ENCODE results near the gene AP2S1. TPM values are rescaled to one million over a fixed set of nuclear protein-coding genes. Genes with fewer than 3 reads are reported as not detected.

AP2S1 gene
- polyA plus RNA-seq, 1 donor from 2014 or later: 167 TPM

DNA sequence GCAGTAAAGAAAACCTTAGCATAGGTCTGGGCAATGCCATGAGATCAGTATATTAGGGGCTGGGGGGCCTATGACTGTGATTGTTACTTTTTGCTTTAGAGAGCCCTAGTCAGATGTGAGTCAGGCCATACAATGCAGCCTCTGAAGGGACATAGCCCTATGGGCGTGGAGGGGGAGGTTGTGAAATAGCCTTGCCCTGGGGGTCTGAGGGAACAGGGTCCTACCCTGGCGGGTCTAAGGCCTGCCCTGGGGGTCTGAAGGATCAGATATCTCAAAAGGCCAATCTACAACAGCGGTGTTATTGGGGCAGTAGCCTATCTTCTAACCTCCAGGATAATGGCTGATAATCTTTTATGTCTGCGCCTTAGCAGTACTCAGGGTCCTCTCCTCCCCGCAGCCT lies 48.5 kb downstream of the AP2S1 start:
- Histone ChIP-seq H3F3A (ENCODE audit: insufficient read depth, low read length, poor library complexity, severe bottlenecking) (no peaks in the 10 kb centered on the region), H3K27me3 (ENCODE audit: insufficient read depth, low read depth, low read length) (no peaks in the 10 kb centered on the region), H3K9me3 (ENCODE audit: low read length) (no peaks in the 10 kb centered on the region), H4K20me1 (ENCODE audit: insufficient read depth) (no peaks in the 10 kb centered on the region), H3K27ac (ENCODE audit: low read length) (no peak overlapping the region), H3K4me3 (ENCODE audit: low read length) (no peak overlapping the region), H3K79me2 (replicated peaks; ENCODE audit: insufficient read depth, low read length) (no peaks in the 10 kb centered on the region), H2AFZ (ENCODE audit: low read depth, low read length) (no peak overlapping the region), H3K4me2 (ENCODE audit: low read length) (no peak overlapping the region), H3K9ac (ENCODE audit: low read length) (no peak overlapping the region), H3K36me3 (ENCODE audit: insufficient read depth, low read length) (no peaks in the 10 kb centered on the region), H3K9me2 (ENCODE audit: insufficient read depth, low read length) (no peaks in the 10 kb centered on the region)
- TF ChIP-seq MXI1 (conservative IDR thresholded peaks at IDR 0.05; ENCODE audit: poor library complexity, severe bottlenecking) (no peak), TAF1 (IDR thresholded peaks at IDR 0.05; ENCODE audit: low read depth) (no peak), EP300 (conservative IDR thresholded peaks at IDR 0.05; ENCODE audit: poor library complexity, severe bottlenecking) (no peak), EZH2 (IDR thresholded peaks at IDR 0.05; ENCODE audit: borderline replicate concordance, insufficient read depth, low read length, poor library complexity, severe bottlenecking) (no peak), SMC3 (conservative IDR thresholded peaks at IDR 0.05; ENCODE audit: poor library complexity) (no peak), RAD21 (conservative IDR thresholded peaks at IDR 0.05) (no peak), POLR2AphosphoS5 (IDR thresholded peaks at IDR 0.05) (no peak)
- TF ChIP-seq, protein P1, sequence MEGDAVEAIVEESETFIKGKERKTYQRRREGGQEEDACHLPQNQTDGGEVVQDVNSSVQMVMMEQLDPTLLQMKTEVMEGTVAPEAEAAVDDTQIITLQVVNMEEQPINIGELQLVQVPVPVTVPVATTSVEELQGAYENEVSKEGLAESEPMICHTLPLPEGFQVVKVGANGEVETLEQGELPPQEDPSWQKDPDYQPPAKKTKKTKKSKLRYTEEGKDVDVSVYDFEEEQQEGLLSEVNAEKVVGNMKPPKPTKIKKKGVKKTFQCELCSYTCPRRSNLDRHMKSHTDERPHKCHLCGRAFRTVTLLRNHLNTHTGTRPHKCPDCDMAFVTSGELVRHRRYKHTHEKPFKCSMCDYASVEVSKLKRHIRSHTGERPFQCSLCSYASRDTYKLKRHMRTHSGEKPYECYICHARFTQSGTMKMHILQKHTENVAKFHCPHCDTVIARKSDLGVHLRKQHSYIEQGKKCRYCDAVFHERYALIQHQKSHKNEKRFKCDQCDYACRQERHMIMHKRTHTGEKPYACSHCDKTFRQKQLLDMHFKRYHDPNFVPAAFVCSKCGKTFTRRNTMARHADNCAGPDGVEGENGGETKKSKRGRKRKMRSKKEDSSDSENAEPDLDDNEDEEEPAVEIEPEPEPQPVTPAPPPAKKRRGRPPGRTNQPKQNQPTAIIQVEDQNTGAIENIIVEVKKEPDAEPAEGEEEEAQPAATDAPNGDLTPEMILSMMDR (IDR thresholded peaks at IDR 0.05; ENCODE audit: poor library complexity, severe bottlenecking): no peak
- TF ChIP-seq, protein P2, sequence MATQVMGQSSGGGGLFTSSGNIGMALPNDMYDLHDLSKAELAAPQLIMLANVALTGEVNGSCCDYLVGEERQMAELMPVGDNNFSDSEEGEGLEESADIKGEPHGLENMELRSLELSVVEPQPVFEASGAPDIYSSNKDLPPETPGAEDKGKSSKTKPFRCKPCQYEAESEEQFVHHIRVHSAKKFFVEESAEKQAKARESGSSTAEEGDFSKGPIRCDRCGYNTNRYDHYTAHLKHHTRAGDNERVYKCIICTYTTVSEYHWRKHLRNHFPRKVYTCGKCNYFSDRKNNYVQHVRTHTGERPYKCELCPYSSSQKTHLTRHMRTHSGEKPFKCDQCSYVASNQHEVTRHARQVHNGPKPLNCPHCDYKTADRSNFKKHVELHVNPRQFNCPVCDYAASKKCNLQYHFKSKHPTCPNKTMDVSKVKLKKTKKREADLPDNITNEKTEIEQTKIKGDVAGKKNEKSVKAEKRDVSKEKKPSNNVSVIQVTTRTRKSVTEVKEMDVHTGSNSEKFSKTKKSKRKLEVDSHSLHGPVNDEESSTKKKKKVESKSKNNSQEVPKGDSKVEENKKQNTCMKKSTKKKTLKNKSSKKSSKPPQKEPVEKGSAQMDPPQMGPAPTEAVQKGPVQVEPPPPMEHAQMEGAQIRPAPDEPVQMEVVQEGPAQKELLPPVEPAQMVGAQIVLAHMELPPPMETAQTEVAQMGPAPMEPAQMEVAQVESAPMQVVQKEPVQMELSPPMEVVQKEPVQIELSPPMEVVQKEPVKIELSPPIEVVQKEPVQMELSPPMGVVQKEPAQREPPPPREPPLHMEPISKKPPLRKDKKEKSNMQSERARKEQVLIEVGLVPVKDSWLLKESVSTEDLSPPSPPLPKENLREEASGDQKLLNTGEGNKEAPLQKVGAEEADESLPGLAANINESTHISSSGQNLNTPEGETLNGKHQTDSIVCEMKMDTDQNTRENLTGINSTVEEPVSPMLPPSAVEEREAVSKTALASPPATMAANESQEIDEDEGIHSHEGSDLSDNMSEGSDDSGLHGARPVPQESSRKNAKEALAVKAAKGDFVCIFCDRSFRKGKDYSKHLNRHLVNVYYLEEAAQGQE (IDR thresholded peaks at IDR 0.05; ENCODE audit: borderline replicate concordance): no peak

DNA sequence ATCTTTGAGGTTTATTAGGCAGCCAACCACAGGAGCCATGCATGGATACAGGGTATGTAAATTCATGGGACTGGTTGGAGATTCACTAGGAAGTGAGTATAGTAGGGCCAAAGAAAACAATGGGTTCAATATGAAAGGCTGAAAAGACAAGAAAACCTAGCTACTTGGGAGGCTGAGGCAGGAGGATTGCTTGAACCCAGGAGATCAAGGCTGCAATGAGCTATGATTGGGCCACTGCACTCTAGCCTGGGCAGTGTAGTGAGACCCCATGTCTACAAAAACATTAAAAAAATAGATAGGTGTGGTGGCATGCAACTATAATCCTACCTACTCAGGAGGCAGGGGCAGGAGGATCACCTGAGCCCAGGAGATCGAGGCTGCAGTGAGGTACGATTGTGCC lies 51.9 kb downstream of the AP2S1 start:
- H3K27ac ChIP-seq (ENCODE audit: low read length): no peak overlapping the region
- H4K20me1 ChIP-seq (ENCODE audit: insufficient read depth): no peaks in the 10 kb centered on the region
- H3K4me2 ChIP-seq (ENCODE audit: low read length): no peak overlapping the region
- no peaks in the 10 kb centered on the region for H3K9me3 ChIP-seq (ENCODE audit: low read length)
- no peak overlapping the region for H3K9ac ChIP-seq (ENCODE audit: low read length)
- no peaks in the 10 kb centered on the region for H3F3A ChIP-seq (ENCODE audit: insufficient read depth, low read length, poor library complexity, severe bottlenecking)
- H3K9me2 ChIP-seq (ENCODE audit: insufficient read depth, low read length): no peaks in the 10 kb centered on the region
- no peaks in the 10 kb centered on the region for H3K36me3 ChIP-seq (ENCODE audit: insufficient read depth, low read length)
- no peak for TF ChIP-seq SMC3 (conservative IDR thresholded peaks at IDR 0.05; ENCODE audit: poor library complexity)
- TF ChIP-seq MXI1 (conservative IDR thresholded peaks at IDR 0.05; ENCODE audit: poor library complexity, severe bottlenecking): no peak
- TF ChIP-seq, protein P1 (IDR thresholded peaks at IDR 0.05; ENCODE audit: poor library complexity, severe bottlenecking): no peak
- TF ChIP-seq EP300 (conservative IDR thresholded peaks at IDR 0.05; ENCODE audit: poor library complexity, severe bottlenecking): no peak
- no peak for TF ChIP-seq POLR2AphosphoS5 (IDR thresholded peaks at IDR 0.05)
- TF ChIP-seq EZH2 (IDR thresholded peaks at IDR 0.05; ENCODE audit: borderline replicate concordance, insufficient read depth, low read length, poor library complexity, severe bottlenecking): no peak
- TF ChIP-seq, protein P2 (IDR thresholded peaks at IDR 0.05; ENCODE audit: borderline replicate concordance): no peak
- TF ChIP-seq RAD21 (conservative IDR thresholded peaks at IDR 0.05): no peak
- no peak for TF ChIP-seq TAF1 (IDR thresholded peaks at IDR 0.05; ENCODE audit: low read depth)
- H3K27me3 ChIP-seq (ENCODE audit: insufficient read depth, low read depth, low read length): no peaks in the 10 kb centered on the region
- no peaks in the 10 kb centered on the region for H3K79me2 ChIP-seq (replicated peaks; ENCODE audit: insufficient read depth, low read length)
- no peak overlapping the region for H3K4me3 ChIP-seq (ENCODE audit: low read length)
- H2AFZ ChIP-seq (ENCODE audit: low read depth, low read length): no peak overlapping the region
